ENCODE data around the gene MYRF.

MYRF gene

DNA sequence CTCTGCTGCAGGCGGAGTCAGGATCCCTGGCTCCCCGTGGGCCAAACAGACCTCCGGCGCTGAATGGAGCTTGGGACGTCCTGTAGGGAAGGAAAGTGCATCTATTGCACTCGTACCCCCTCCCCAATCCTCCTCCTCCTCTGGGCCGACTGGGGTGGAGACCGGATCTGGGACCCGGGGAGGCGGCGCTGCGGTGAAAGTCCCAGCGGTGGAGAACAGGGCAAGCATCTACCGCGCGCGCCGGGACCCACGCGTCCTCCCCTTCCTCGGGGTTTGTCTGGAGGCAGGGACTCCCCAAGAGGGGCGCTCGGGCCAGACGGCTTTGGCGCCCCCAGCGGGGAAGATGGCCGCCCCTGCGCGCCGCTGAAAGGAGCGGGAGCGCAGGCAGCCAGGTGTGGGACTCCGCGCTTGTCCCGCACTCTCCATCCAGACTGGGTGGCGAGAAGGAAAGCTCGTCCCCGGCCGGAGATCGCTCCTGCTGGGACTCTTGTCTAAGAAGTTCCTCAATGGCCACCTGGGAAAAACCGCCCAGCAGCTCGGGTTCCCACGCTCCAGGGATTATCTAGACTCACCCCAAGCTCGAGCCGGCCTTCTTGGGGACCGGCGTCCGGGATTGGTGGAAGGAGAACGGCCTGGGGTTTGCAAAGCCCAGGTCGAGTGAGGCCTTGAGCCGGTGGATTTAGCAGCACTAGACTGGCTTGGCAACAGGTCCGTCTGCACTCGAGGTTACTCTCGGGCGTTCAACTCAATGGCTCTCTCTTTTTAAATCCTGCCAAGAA lies 76.4 kb downstream of the MYRF start:
- CTCF ChIA-PET, result interaction anchor here (0.8 to 4.8 kb wide), 12 partner anchors 9 to 76 kb away, joined by 3 to 50 read pairs (median 6); partner anchors contain the start of gene FADS1
- DNase-seq, result peak; percentile 46 to 69 (median 58)
- under 1% methylated on average over 53 of the region's 55 CpGs for WGBS (ENCODE audit: insufficient coverage)
- POLR2A ChIA-PET, result interaction anchor here (0.5 to 3.4 kb wide), 4 partner anchors 12 to 394 kb away, joined by 3 to 40 read pairs (median 3); partner anchors contain the start of gene FADS1
- Histone ChIP-seq H3K4me3 (ENCODE audit: control insufficient read depth in 1 of 7, extremely low read depth in 1 of 7, insufficient read depth in 4 of 7, low read depth in 2 of 7, low read length in 6 of 7) (peak overlapping the region; percentile 53 to 97 (median 84)), H3K9me3 (ENCODE audit: control extremely low read depth in 1 of 5, control insufficient read depth in 4 of 5, insufficient read depth in 2 of 5, low read depth in 1 of 5, low read length in 4 of 5) (no peaks in the 10 kb centered on the region), H3K4me1 (ENCODE audit: control extremely low read depth in 1 of 4, control insufficient read depth in 4 of 4, insufficient read depth in 4 of 4, low read length in 3 of 4) (peaks cover 24 to 71% (median 65%) of the 10 kb centered on the region in 4 experiments), H3K36me3 (ENCODE audit: control insufficient read depth in 4 of 4, insufficient read depth in 4 of 4, low read length in 3 of 4) (peaks cover 0 to 40% (median 0%) of the 10 kb centered on the region in 4 experiments), H3K27me3 (replicated peaks in 2 of 5; ENCODE audit: control insufficient read depth in 4 of 5, insufficient read depth in 5 of 5, low read length in 4 of 5) (no peaks in the 10 kb centered on the region), H3K27ac (ENCODE audit: insufficient read depth in 1 of 2, low read depth in 1 of 2, low read length in 2 of 2, poor library complexity in 1 of 2, severe bottlenecking in 2 of 2) (peak overlapping the region; percentile 40 to 79)

DNA sequence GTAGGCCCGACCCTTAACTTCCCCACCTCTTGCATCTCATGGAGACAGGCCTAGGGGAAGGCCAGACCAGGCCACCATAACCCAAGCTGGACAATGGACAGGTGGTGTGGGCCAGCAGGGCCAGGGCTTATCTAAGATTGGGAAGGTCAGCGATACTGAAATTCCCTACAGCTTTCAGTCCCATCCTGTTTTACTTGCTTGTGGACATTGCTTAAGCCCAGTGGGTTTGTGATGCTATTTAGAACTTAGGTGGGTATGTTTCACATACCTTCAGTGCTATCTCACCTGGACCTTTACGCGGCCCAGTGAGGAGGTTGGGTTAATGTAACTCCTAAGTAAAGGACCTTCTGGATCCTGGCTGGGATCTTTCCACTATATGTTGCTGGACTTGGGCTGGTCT lies 77.4 kb downstream of the MYRF start:
- ChIA-PET POLR2A (interaction anchor here (1.0 to 3.4 kb wide), 2 partner anchors 12 to 13 kb away, joined by 3 to 40 read pairs; partner anchors contain the start of gene FADS1), CTCF (interaction anchor here (1.3 to 4.8 kb wide), 4 partner anchors 10 to 33 kb away, joined by 3 to 50 read pairs (median 8); partner anchors contain the start of gene FADS1)
- Histone ChIP-seq H3K4me3 (ENCODE audit: control insufficient read depth in 1 of 7, extremely low read depth in 1 of 7, insufficient read depth in 4 of 7, low read depth in 2 of 7, low read length in 6 of 7) (peak overlapping the region in 5 of 7 experiments; percentile 81 to 97 (median 90)), H3K27me3 (replicated peaks in 2 of 5; ENCODE audit: control insufficient read depth in 4 of 5, insufficient read depth in 5 of 5, low read length in 4 of 5) (no peaks in the 10 kb centered on the region), H3K27ac (ENCODE audit: insufficient read depth in 1 of 2, low read depth in 1 of 2, low read length in 2 of 2, poor library complexity in 1 of 2, severe bottlenecking in 2 of 2) (peak overlapping the region in 1 of 2 experiments; percentile 79), H3K36me3 (ENCODE audit: control insufficient read depth in 4 of 4, insufficient read depth in 4 of 4, low read length in 3 of 4) (peaks cover 0 to 46% (median 0%) of the 10 kb centered on the region in 4 experiments), H3K4me1 (ENCODE audit: control extremely low read depth in 1 of 4, control insufficient read depth in 4 of 4, insufficient read depth in 4 of 4, low read length in 3 of 4) (peaks cover 24 to 79% (median 70%) of the 10 kb centered on the region in 4 experiments), H3K9me3 (ENCODE audit: control extremely low read depth in 1 of 5, control insufficient read depth in 4 of 5, insufficient read depth in 2 of 5, low read depth in 1 of 5, low read length in 4 of 5) (no peaks in the 10 kb centered on the region)
- no peak for DNase-seq
- WGBS (ENCODE audit: insufficient coverage), result no CpG with 5 or more reads among the region's 4 CpGs

DNA sequence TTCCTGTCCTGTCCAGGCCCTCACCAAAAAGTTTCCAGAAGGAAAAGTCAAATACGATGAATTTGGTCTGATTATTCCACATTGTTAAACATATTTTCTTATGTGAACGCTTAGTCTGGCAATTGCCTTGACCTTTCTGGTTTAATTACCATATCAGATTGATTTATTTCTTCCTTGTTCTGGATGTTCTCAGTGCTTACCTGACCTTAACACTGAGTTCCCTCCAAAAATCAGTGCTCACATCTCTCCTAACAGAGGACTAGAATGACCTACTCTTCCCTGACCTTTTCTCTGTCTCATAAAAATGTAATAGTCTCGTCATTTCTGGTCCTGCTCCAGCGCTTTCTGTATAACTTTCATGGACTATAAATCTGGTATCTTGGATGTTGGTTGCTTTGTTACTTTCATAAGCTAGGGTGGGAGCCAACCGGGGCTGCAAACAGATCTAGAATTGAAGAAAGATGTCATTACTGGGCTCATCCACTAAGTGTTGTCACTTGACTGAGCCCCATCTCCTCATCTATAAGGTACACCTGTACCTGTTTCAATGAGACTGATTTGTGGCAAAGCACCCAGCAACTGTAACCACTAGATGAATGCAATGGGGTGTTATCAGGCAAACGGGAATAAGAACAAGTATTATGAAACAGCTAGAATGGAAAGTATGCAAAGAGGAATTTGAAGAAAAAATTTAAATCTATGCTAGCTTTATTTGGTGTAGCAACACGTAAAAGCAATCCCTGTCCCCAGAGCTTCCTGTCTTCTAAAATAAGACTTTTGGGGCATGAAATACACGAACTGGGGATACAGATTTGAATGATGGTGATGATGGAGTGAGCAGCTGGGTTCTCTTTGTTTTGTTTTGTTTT lies 78.0 kb downstream of the MYRF start:
- WGBS (ENCODE audit: insufficient coverage), result 58% methylated on average over 7 of the region's 8 CpGs
- POLR2A ChIA-PET, result interaction anchor here (1.9 kb wide), 1 partner anchor 16 kb away, joined by 5 read pairs; no protein-coding TSS in a partner anchor
- DNase-seq, result no peak
- Histone ChIP-seq H3K4me3 (ENCODE audit: control insufficient read depth in 1 of 7, extremely low read depth in 1 of 7, insufficient read depth in 4 of 7, low read depth in 2 of 7, low read length in 6 of 7) (peak overlapping the region in 5 of 7 experiments; percentile 17 to 97 (median 90)), H3K9me3 (ENCODE audit: control extremely low read depth in 1 of 5, control insufficient read depth in 4 of 5, insufficient read depth in 2 of 5, low read depth in 1 of 5, low read length in 4 of 5) (no peaks in the 10 kb centered on the region), H3K27ac (ENCODE audit: insufficient read depth in 1 of 2, low read depth in 1 of 2, low read length in 2 of 2, poor library complexity in 1 of 2, severe bottlenecking in 2 of 2) (peak overlapping the region in 1 of 2 experiments; percentile 11), H3K36me3 (ENCODE audit: control insufficient read depth in 4 of 4, insufficient read depth in 4 of 4, low read length in 3 of 4) (peaks cover 0 to 46% (median 0%) of the 10 kb centered on the region in 4 experiments), H3K4me1 (ENCODE audit: control extremely low read depth in 1 of 4, control insufficient read depth in 4 of 4, insufficient read depth in 4 of 4, low read length in 3 of 4) (peaks cover 25 to 85% (median 77%) of the 10 kb centered on the region in 4 experiments), H3K27me3 (replicated peaks in 2 of 5; ENCODE audit: control insufficient read depth in 4 of 5, insufficient read depth in 5 of 5, low read length in 4 of 5) (no peaks in the 10 kb centered on the region)
- CTCF ChIA-PET, result interaction anchor here (1.1 to 4.8 kb wide), 13 partner anchors 8 to 33 kb away, joined by 3 to 50 read pairs (median 5); partner anchors contain the start of gene FADS1

DNA sequence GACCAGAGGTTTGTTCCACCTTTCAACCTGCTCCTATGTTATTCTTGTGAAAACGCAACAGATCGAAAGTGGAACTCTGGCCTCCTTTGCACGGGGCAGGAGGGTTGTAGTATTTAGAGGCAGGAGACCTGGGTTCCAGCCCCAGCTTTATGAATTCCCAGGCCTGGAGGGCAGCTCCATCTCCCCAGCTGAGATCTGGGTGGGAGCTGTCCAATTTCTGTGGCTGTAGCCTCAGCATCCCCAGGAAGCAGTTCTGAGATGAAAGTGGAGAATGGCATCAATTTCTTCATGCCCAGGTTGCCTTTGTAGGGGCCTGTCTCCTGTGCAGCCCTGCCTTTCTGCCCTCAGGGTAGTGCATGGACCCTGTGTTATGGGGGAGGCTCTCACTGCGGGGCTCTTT lies 79.8 kb downstream of the MYRF start:
- 88% methylated on average over 3 of the region's 4 CpGs for WGBS (ENCODE audit: insufficient coverage)
- peak overlapping the region in 4 of 7 experiments; percentile 17 to 97 (median 34) for H3K4me3 ChIP-seq (ENCODE audit: control insufficient read depth in 1 of 7, extremely low read depth in 1 of 7, insufficient read depth in 4 of 7, low read depth in 2 of 7, low read length in 6 of 7)
- ChIA-PET CTCF (interaction anchor here (1.5 to 2.3 kb wide), 7 partner anchors 10 to 35 kb away, joined by 3 to 12 read pairs (median 6); partner anchors contain the start of gene FADS1), POLR2A (interaction anchor here (0.8 to 1.9 kb wide), 2 partner anchors 17 to 39 kb away, joined by 3 to 5 read pairs; partner anchors contain the start of gene FEN1)
- DNase-seq, result no peak
- H3K4me1 ChIP-seq (ENCODE audit: control extremely low read depth in 1 of 4, control insufficient read depth in 4 of 4, insufficient read depth in 4 of 4, low read length in 3 of 4), result peaks cover 23 to 84% (median 77%) of the 10 kb centered on the region in 4 experiments
- peaks cover 0 to 56% (median under 1%) of the 10 kb centered on the region in 4 experiments for H3K36me3 ChIP-seq (ENCODE audit: control insufficient read depth in 4 of 4, insufficient read depth in 4 of 4, low read length in 3 of 4)
- no peaks in the 10 kb centered on the region for H3K27me3 ChIP-seq (replicated peaks in 2 of 5; ENCODE audit: control insufficient read depth in 4 of 5, insufficient read depth in 5 of 5, low read length in 4 of 5)
- H3K27ac ChIP-seq (ENCODE audit: insufficient read depth in 1 of 2, low read depth in 1 of 2, low read length in 2 of 2, poor library complexity in 1 of 2, severe bottlenecking in 2 of 2), result peak overlapping the region in 1 of 2 experiments; percentile 12
- H3K9me3 ChIP-seq (ENCODE audit: control extremely low read depth in 1 of 5, control insufficient read depth in 4 of 5, insufficient read depth in 2 of 5, low read depth in 1 of 5, low read length in 4 of 5), result no peaks in the 10 kb centered on the region

DNA sequence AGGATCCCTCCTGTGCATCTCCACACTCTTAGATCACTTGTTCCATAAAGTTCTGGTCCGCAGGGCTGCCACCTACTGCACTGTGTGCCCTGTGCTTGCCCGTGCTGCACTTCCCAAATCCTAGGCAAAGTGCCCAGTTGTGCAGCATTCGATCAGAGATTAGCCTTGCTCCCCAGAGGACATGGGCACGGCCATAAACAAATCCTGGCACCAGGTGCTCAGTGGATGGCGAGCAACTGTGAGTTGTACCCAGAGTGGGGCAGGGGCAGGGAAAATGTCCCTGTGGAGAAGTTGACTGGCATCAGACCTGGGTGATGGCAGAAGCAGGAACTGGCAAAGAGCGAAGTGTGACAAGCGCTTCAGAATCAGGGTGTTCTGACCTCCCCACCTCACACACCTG lies 80.3 kb downstream of the MYRF start:
- H3K4me1 ChIP-seq (ENCODE audit: control extremely low read depth in 1 of 4, control insufficient read depth in 4 of 4, insufficient read depth in 4 of 4, low read length in 3 of 4), result peaks cover 23 to 81% (median 75%) of the 10 kb centered on the region in 4 experiments
- ChIA-PET CTCF (interaction anchor here (1.0 to 2.3 kb wide), 4 partner anchors 10 to 36 kb away, joined by 4 to 7 read pairs (median 6); no protein-coding TSS in a partner anchor), POLR2A (no interaction called here)
- H3K9me3 ChIP-seq (ENCODE audit: control extremely low read depth in 1 of 5, control insufficient read depth in 4 of 5, insufficient read depth in 2 of 5, low read depth in 1 of 5, low read length in 4 of 5), result no peaks in the 10 kb centered on the region
- peak in 2 of 3 donors; percentile 14 to 34 for DNase-seq
- WGBS (ENCODE audit: insufficient coverage), result 50% methylated on average over 7 of the region's 7 CpGs
- peak overlapping the region in 1 of 2 experiments; percentile 93 for H3K27ac ChIP-seq (ENCODE audit: insufficient read depth in 1 of 2, low read depth in 1 of 2, low read length in 2 of 2, poor library complexity in 1 of 2, severe bottlenecking in 2 of 2)
- peak overlapping the region in 4 of 7 experiments; percentile 17 to 97 (median 20) for H3K4me3 ChIP-seq (ENCODE audit: control insufficient read depth in 1 of 7, extremely low read depth in 1 of 7, insufficient read depth in 4 of 7, low read depth in 2 of 7, low read length in 6 of 7)
- H3K27me3 ChIP-seq (replicated peaks in 2 of 5; ENCODE audit: control insufficient read depth in 4 of 5, insufficient read depth in 5 of 5, low read length in 4 of 5), result no peaks in the 10 kb centered on the region
- peaks cover 0 to 62% (median 2%) of the 10 kb centered on the region in 4 experiments for H3K36me3 ChIP-seq (ENCODE audit: control insufficient read depth in 4 of 4, insufficient read depth in 4 of 4, low read length in 3 of 4)

DNA sequence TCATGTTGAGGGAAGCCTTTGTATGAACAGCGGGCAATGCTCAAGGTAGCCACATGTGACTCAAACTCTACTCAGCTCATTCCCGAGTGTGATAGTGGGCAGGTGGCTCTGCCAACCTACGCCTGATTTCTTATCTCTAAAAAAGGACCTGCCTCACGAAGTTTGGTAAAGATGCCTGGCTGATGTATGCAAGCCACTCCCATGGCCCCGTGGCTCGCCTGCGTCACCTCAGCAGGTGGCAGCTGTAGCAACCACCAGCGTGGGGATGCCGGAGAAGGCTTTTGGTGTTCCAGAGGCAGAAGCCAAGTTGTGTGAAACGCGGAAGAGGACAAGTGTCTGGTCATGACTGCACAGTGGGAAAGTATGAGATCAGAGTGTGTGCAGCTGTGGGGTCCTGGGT lies 81.0 kb downstream of the MYRF start:
- H3K27ac ChIP-seq (ENCODE audit: insufficient read depth in 1 of 2, low read depth in 1 of 2, low read length in 2 of 2, poor library complexity in 1 of 2, severe bottlenecking in 2 of 2), result peak overlapping the region; percentile 59 to 93
- 91% methylated on average over 11 of the region's 11 CpGs for WGBS (ENCODE audit: insufficient coverage)
- CTCF ChIA-PET, result interaction anchor here (1.0 to 2.7 kb wide), 3 partner anchors 11 to 36 kb away, joined by 4 to 10 read pairs (median 7); partner anchors contain the start of gene FADS1
- peaks cover 0 to 69% (median 6%) of the 10 kb centered on the region in 4 experiments for H3K36me3 ChIP-seq (ENCODE audit: control insufficient read depth in 4 of 4, insufficient read depth in 4 of 4, low read length in 3 of 4)
- POLR2A ChIA-PET, result interaction anchor here (3.1 kb wide), 1 partner anchor 17 kb away, joined by 24 read pairs; the partner anchor contains the start of gene FADS1
- H3K9me3 ChIP-seq (ENCODE audit: control extremely low read depth in 1 of 5, control insufficient read depth in 4 of 5, insufficient read depth in 2 of 5, low read depth in 1 of 5, low read length in 4 of 5), result no peaks in the 10 kb centered on the region
- peak overlapping the region in 2 of 7 experiments; percentile 8 to 97 for H3K4me3 ChIP-seq (ENCODE audit: control insufficient read depth in 1 of 7, extremely low read depth in 1 of 7, insufficient read depth in 4 of 7, low read depth in 2 of 7, low read length in 6 of 7)
- no peaks in the 10 kb centered on the region for H3K27me3 ChIP-seq (replicated peaks in 2 of 5; ENCODE audit: control insufficient read depth in 4 of 5, insufficient read depth in 5 of 5, low read length in 4 of 5)
- H3K4me1 ChIP-seq (ENCODE audit: control extremely low read depth in 1 of 4, control insufficient read depth in 4 of 4, insufficient read depth in 4 of 4, low read length in 3 of 4), result peaks cover 23 to 77% (median 75%) of the 10 kb centered on the region in 4 experiments
- no peak for DNase-seq
